ENCODE measurements around the gene NOXA1.

- TF ChIP-seq CTCF (IDR thresholded peaks at IDR 0.05) (no peak), POLR2AphosphoS5 (IDR thresholded peaks at IDR 0.05) (no peak), POLR2A (IDR thresholded peaks at IDR 0.05) (no peak)
Observed at GRCh38 chr9:137383081-137383783, 40.0 kb upstream of the NOXA1 start.

Measured in sigmoid colon (tissue), 4 donors.